Measurements from ENCODE around the gene TRAM2.

The TRAM2 gene

GRCh38 chr6:52555518-52556233, 21.2 kb downstream of the TRAM2 start:
- Mint-ChIP-seq H3K27ac (peak overlapping the region; percentile 73 to 90 (median 86)), H3K4me1 (peaks cover 68% of the 10 kb centered on the region), H3K36me3 (ENCODE audit: low read depth) (no peaks in the 10 kb centered on the region), H3K9me3 (no peaks in the 10 kb centered on the region), H3K4me3 (no peak overlapping the region), H3K27me3 (ENCODE audit: low read depth) (no peaks in the 10 kb centered on the region)
- TF ChIP-seq CTCF (IDR thresholded peaks at IDR 0.05; ENCODE audit: unreplicated experiment in 3 of 3): no peak

DNA sequence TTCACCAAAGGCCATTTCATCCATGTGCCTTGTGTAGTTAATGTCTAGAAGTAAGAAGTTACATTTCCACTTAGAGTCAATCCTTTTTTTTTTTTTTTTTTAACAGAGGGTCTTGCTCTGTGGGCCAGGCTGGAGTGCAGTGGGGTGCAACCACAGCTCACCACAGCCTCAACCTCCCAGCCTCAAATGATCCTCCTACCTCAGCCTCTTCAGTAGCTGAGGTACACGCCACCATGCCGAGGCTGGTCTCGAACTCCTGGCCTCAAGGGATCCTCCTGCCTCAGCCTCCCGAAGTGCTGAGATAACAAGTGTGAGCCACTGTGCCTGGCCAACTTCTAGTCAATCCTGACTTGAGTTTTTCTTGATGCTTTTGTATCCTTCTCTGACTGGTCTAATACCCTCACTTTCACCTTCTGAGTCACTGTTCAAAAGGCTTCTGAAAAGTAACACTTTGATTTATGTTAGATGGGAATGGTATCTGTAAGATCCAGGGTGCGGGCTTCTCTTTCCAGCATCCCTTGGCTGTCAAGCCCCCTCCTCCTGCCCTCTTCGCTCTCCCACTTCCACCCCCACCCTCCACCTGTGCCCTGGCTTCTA, 22.1 kb downstream of the TRAM2 start:
- Mint-ChIP-seq H3K27ac (peak overlapping the region; percentile 32 to 86 (median 53)), H3K4me1 (peaks cover 70% of the 10 kb centered on the region), H3K4me3 (no peak overlapping the region), H3K27me3 (ENCODE audit: low read depth) (no peaks in the 10 kb centered on the region), H3K36me3 (ENCODE audit: low read depth) (no peaks in the 10 kb centered on the region), H3K9me3 (no peaks in the 10 kb centered on the region)
- TF ChIP-seq CTCF (IDR thresholded peaks at IDR 0.05; ENCODE audit: unreplicated experiment in 3 of 3): no peak

DNA sequence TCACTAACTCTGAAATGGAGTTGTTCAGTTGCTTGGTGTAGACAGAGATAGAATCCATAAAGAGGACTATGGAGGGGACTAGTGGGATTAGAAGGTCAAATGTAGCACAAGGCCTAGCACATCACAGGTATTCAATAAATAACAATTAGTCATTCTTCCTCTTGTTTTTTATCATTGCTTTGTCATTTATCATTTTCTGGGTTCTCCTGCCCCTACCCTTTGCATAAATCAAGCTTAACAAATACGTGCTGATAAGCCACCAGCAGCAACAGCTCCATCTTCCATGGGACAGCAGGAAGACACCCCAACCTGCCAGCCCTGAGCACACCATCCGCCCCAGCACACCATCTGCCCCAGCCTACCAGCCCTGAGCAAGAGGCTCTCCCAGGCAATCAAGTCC, 23.1 kb downstream of the TRAM2 start:
- no peaks in the 10 kb centered on the region for H3K9me3 Mint-ChIP-seq
- no peaks in the 10 kb centered on the region for H3K36me3 Mint-ChIP-seq (ENCODE audit: low read depth)
- H3K27ac Mint-ChIP-seq: peak overlapping the region; percentile 95 to 97 (median 97)
- peaks cover 69% of the 10 kb centered on the region for H3K4me1 Mint-ChIP-seq
- no peak overlapping the region for H3K4me3 Mint-ChIP-seq
- H3K27me3 Mint-ChIP-seq (ENCODE audit: low read depth): no peaks in the 10 kb centered on the region
- TF ChIP-seq CTCF (IDR thresholded peaks at IDR 0.05; ENCODE audit: unreplicated experiment in 3 of 3): no peak

- Mint-ChIP-seq H3K4me1 (peaks cover 68% of the 10 kb centered on the region), H3K27ac (peak overlapping the region; percentile 95 to 97 (median 97)), H3K9me3 (no peaks in the 10 kb centered on the region), H3K27me3 (ENCODE audit: low read depth) (no peaks in the 10 kb centered on the region), H3K4me3 (peak overlapping the region in 1 of 3 experiments; percentile 7), H3K36me3 (ENCODE audit: low read depth) (peaks cover 3% of the 10 kb centered on the region)
- TF ChIP-seq CTCF (IDR thresholded peaks at IDR 0.05; ENCODE audit: unreplicated experiment in 3 of 3): no peak
These were observed 23.7 kb downstream of the TRAM2 start for GRCh38 chr6:52553158-52553557.

DNA sequence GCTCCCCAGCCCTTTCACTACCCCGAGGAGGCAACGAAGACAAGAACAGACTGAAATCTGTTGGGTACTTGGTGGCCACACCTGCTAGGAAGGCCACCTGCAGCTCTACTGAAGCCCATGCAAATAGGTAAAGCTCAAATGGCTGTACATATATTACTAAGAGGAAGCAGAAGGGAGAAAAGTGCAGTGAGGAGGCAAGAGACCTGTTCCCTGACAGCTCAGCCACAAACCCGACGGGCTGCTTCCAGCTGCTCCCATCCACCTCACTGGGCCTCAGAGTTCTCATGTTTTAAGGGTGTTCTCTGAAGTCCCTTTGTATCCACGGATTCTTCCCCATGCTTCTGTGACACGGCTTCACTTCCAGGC, 24.6 kb downstream of the TRAM2 start:
- no peaks in the 10 kb centered on the region for H3K9me3 Mint-ChIP-seq
- peaks cover 4% of the 10 kb centered on the region for H3K36me3 Mint-ChIP-seq (ENCODE audit: low read depth)
- peak overlapping the region; percentile 63 to 74 (median 70) for H3K4me3 Mint-ChIP-seq
- H3K27me3 Mint-ChIP-seq (ENCODE audit: low read depth): no peaks in the 10 kb centered on the region
- H3K4me1 Mint-ChIP-seq: peaks cover 64% of the 10 kb centered on the region
- TF ChIP-seq CTCF (IDR thresholded peaks at IDR 0.05; ENCODE audit: unreplicated experiment in 3 of 3): no peak
- H3K27ac Mint-ChIP-seq: peak overlapping the region; percentile 95 to 97 (median 97)
